GM18870 (cell line): ENCODE measurements around the gene OXCT1.
"Not testable (repeated sequence)": the region's sequence is repeated elsewhere in the genome, so short reads cannot be mapped to it uniquely, and the experiment has no call there.

Source experiments
- ATAC-seq: cut with Tn5 transposase; IDR thresholded peaks from one replicate; pipeline ENCODE4 v1.9.1; 2021; ENCODE audit warnings: moderate library complexity; ENCODE audit not compliant: unreplicated experiment

OXCT1 gene

GRCh38 chr5:41728281-41728680 is 141.9 kb downstream of the OXCT1 start:
- ATAC-seq, result no peak

DNA sequence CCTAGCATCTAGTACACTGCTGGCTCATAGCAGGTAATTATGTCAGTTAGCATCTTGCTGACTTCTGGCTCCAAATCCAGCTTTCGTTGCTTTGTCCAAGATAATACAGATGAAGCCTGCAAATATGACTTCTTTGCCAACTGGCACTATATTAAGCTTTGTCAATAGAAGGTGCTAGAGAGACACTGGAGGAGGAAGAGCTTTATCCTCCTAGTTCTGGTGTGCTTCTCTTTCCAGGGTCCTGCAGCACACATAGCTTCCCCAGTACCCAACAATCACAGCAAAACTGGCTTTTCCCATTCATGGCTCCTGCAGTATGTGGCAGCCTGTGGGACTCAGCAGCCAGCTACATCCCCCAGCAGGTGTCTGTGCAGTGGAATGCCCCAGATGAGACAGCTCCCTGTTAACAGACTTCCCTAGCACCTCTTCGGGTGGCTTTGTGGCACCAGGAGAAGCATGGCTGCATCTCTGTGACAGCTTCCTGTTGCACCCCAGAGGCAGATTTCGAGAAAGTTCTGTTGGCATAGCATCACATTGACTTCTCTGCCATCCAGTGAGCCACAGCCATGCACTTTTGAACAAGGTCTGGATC is 147.8 kb downstream of the OXCT1 start:
- ATAC-seq, result no peak

- no peak for ATAC-seq
These were observed 148.7 kb downstream of the OXCT1 start for GRCh38 chr5:41721516-41721915.

DNA sequence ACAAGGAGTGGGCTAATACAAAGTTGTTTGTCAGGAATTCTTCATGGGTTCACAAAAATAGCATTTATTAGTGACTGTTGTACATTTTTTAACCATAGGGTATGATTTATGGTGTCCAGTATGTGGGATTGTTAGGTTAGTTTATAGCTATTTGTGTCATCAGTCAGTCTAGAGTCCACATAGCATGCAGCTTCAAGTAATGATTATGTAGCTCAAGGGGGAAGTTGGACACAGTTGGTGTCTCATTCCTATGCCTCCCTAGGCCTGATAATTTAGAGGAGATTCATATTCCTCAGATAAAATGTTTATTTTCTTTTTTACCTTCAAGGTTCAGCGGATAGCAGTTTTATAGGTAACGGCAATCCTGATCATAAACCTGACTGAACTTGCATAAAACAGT is 153.8 kb downstream of the OXCT1 start:
- ATAC-seq, result no peak

GRCh38 chr5:41714446-41714845 is 155.8 kb downstream of the OXCT1 start:
- not testable (repeated sequence) for ATAC-seq

GRCh38 chr5:41708604-41708940 is 161.7 kb downstream of the OXCT1 start:
- peak; percentile 20 for ATAC-seq

DNA sequence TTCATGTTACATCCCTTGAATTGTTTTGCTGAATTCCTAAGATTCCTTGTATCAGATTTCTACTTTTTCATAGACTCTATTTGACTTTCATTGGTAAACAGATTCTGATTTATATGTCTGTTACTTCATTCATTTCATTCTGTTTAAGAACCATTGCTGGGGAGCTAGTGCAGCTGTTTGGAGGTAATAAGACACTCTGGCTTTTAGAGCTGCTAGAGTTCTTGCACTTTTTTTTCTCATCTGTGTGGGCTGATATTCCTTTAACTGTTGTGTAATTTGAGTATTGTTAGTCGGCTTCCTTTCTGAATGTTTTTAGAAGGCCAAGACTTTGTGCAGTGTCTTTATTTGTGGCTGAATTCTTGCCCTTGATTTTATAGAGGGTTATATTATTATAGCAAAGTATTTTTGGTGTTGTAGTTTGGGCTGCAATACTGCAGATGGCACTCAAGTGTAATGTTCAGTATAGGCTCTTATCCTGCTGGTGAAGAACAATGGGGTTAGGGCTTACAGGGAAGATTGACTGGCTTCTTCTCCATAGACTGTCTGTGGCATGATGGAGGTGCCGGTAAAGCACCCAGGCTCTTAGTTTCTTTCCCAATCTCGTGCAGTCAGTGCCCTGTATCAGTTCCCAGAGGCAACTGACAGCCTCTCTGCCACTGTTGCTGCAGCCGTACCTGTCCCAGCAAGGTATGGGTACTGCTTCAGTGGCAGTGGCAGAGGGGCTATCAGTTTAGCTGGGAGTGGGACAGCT is 162.2 kb downstream of the OXCT1 start:
- ATAC-seq, result peak; percentile 80

DNA sequence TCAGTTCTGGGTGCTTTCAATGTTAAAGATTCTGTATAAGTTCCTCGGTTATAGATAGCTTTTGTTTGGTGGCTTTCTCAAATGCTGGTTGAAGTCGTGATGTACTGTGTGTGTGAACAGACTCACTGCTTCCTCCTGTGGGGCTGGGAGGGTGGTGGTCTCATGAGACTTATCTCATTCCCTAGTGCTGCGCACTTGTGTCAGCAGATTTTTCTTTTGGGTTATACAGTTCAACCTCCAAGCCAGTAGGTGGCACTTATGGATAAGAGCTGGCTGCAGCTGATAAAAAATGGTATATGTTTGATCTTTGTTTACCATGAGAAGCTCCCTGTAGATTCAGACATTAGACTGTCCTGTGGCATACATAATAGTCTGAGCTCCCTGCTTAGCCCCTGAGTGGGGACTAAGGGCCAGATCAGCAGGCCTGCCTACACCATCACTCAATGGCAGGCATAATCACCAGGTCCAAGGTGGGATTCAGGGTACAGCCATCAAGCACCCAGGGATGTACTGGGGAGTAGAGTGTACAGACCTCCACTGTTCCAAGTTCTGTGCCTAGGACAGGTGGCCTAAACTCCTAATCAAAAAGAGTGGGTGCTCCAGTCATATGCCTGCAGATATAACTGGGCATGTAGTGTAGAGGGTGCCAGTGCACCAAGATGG is 174.2 kb downstream of the OXCT1 start:
- ATAC-seq, result peak; percentile 80

- no peak for ATAC-seq
These were observed 183.5 kb downstream of the OXCT1 start for GRCh38 chr5:41686767-41687166.

DNA sequence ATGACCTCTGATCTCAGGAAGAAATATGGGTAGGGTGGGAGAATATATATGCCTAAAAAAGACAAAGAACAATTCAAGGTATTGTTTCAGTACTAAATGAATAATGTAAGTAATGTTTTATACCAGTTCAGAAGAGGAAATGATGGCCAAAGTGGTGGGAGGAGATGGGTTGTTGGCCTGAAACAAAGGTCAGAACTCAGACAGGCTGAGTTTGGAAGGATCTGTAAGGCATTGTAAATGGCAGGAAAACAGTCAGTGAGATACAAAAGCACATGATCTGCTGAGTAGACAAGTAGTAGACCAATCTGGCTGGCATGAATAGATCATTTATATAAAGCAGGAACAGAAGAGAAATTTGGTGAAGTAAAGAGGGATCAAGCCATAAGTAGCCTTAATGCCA is 184.0 kb downstream of the OXCT1 start:
- no peak for ATAC-seq

- ATAC-seq, result peak; percentile 46
These were observed 187.0 kb downstream of the OXCT1 start for GRCh38 chr5:41683181-41683580.

DNA sequence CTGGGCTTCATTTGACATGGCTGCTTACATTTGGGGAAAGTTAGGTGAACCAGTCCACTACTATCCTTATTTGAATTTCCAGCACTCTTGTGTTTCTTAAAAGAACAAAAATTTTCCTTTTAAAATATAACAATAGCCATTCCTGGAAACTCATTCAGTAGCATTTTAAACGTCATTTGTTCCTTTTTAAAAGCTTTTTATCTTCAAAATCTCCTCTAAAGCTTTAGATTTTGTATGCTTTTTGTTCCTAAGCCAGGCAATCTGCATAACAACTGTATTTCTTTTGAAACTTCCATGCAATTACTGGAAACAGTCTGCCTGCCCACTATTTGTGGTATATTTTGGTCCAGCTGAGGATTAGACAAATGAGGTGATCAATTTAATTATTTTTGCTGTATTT is 187.6 kb downstream of the OXCT1 start:
- ATAC-seq, result no peak

DNA sequence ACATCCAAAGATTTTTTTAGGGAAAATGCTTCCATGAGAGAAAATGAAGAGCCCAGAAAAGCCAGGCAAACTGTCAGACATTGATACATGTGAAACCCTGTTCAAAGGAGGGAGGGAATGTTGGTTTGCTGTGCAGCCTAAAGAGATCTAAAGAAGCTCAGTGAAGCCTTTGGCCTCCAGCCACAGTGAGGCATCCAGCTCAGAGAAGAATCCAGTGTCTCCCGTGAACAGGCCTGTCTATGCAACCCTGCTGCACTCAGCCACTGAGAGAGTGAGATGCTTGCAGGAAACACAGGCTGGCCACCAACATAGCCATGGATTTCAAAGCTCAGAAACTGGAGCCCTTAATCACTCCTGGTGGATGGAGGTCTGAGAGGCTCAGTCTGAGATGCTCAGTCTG is 188.4 kb downstream of the OXCT1 start:
- ATAC-seq, result no peak
